D721Med (cell line): ENCODE data around the gene ROR1.

Experiments used
- DNase-seq: peaks from one replicate; pipeline ENCODE4 v3.0.0; 2011; ENCODE audit warnings: low spot score; ENCODE audit not compliant: insufficient read length
- FAIRE-seq: peaks from 2 replicates; lab custom pipeline; 2011; peaks lifted over from hg19 to GRCh38; lab: Jason Lieb, UNC
- TF ChIP-seq, protein P1 (sequence below): IDR thresholded peaks from 2 replicates; pipeline ENCODE4 v1.5.1; 2012; ENCODE audit warnings: mild to moderate bottlenecking, control low read depth; ENCODE audit not compliant: insufficient read depth; ENCODE audit errors: missing control alignments

ROR1 gene

DNA sequence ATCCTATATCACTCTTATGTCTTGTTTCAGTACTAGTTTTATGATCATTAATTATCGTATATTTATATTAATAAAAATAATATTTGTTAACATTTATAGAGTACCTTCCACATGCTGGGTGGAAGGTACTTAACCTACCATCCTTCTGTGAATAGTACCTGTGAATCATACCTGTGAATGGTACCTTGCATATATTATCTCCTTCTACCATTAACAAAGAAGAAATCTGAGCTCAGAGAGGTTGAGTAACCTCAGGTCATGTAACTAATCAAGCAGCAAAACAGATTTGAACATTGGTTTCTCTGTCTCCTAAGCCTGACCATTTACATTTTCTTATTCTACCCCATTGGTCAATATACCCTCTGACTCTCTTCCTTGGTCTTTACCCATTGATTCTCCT is 255.2 kb downstream of the ROR1 start:
- TF ChIP-seq, protein P1, sequence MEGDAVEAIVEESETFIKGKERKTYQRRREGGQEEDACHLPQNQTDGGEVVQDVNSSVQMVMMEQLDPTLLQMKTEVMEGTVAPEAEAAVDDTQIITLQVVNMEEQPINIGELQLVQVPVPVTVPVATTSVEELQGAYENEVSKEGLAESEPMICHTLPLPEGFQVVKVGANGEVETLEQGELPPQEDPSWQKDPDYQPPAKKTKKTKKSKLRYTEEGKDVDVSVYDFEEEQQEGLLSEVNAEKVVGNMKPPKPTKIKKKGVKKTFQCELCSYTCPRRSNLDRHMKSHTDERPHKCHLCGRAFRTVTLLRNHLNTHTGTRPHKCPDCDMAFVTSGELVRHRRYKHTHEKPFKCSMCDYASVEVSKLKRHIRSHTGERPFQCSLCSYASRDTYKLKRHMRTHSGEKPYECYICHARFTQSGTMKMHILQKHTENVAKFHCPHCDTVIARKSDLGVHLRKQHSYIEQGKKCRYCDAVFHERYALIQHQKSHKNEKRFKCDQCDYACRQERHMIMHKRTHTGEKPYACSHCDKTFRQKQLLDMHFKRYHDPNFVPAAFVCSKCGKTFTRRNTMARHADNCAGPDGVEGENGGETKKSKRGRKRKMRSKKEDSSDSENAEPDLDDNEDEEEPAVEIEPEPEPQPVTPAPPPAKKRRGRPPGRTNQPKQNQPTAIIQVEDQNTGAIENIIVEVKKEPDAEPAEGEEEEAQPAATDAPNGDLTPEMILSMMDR = no peak
- FAIRE-seq = no peak
- DNase-seq = no peak

DNA sequence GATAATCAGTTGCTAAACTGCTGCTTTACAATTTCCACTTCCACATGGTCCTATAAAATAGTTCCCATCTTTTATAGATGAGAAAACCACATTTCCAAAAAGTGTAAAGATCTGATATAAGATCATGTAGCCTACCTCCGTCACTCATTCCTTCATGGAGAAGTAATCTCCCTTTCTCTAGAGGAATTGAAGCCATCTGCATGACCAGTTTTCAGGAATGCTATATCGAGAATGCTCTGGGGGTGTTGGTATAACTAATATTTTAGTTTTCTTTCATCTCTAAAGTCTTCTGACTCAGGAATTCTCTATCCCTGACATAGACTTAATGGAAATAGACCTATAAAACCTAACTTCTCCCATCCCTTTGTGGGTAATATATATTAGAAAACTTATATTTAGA is 256.6 kb downstream of the ROR1 start:
- DNase-seq (no peak), FAIRE-seq (no peak)
- TF ChIP-seq, protein P1 = no peak

DNA sequence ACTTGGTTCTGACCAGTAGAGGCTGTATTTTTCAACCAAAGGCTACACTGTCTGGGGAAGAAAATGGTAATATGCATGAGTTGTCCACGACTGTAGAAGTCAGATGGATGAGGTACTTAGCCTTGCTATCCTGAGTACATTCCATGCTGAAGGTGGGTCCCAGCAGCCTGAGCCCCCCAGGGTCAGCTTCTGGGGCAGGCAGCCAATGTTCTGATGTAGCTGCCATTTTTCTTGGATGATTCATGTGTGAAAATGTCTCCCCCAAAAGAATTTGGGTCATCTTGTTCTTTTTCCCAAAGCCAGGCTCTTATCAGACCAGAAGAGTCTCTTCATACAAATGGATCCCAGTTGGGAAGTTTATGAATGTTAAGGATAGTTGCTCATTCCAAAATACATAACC is 257.4 kb downstream of the ROR1 start:
- DNase-seq (no peak), FAIRE-seq (no peak)
- TF ChIP-seq, protein P1 = no peak

DNA sequence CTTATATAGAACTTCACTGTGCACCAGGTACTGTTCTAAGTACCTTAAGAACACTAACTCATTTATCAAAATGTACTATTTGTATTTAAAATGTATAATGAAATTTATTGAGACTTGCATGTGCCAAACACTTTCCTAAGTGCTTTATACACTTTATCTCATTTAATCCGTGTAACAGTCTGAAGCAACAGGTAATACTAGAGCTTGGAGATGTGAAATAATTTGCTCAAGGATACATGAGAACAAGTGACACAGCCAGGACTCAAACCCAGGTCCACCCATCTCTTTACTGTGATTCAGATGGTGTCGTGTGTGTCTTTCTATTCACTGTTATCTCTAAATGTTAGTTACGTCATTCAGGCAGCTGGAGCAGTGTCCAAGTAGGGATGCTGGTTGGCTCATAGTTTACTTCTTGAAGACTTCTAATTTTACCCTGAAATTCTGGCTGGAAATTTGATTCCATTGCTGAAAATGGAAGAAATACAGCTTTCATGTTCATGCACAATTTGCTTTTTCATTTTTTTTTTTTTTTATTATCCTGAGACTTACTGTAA is 259.9 kb downstream of the ROR1 start:
- DNase-seq (no peak), FAIRE-seq (no peak)
- TF ChIP-seq, protein P1 = no peak

DNA sequence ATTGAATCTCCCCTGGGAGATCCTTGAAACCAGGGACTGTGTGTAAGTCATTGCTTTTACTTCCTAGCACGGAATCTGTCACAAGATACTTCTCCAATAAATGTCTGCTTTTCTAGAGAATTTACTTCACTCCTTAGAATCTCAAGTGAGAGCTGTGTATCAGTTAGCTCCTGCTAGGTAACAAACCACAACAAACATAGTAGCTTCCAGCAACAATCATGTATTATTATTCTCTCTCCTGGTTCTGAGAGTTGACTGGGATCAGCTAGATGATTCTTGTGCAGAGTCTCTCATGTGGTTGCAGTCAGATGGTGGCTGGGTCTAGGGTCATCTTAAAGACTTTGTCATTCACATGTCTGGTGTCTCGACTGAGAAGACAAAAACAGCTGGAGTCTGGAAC is 262.7 kb downstream of the ROR1 start:
- DNase-seq = no peak
- TF ChIP-seq, protein P1 = no peak
- FAIRE-seq = no peak

DNA sequence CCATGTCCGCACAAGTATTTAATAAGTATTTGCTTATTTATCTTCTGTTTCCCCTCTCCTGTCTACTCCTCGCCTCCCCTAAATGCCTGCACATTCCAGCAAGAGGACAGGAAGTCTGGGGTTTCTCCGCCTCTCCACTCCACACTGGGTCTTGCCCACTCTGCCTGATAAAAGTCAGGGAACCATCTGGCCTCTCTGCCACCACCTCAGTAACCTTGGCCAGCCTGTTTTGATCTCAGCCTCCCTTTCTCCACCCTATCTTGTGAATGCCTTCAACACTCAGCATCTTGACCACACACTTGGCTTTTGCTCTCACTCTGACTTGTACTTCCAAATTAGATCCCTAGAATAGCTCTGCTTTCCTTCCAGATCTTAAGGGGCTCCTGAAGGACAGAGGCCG is 264.3 kb downstream of the ROR1 start:
- TF ChIP-seq, protein P1 = no peak
- no peak for FAIRE-seq
- DNase-seq = no peak

DNA sequence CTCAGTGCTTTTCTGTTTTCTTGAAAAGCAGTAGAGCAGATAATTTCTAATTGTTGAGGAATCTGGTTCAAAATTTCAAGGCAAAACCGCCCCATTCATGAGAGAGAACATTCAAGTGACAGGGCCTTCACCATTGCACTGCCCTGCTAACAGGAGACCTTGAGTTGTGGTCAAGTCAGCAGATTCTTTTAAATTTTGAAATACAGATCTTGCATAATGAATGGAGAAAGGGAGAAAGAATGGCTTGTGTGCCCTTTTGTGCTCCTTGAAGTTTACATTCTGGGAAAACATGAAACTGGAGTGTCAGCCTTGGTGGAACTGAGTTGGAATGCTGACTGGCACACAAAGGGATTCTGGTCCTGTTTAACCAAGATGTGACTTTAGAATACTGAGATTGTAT is 265.1 kb downstream of the ROR1 start:
- no peak for FAIRE-seq
- no peak for DNase-seq
- TF ChIP-seq, protein P1 = no peak
